ENCODE data around the gene STIM1. TPM values are rescaled to one million over a fixed set of nuclear protein-coding genes. Genes with fewer than 3 reads are reported as not detected.

Gene STIM1
- total and polyA plus RNA-seq, 4 donors = 12.1 to 56.4 (median 41.2) TPM

DNA sequence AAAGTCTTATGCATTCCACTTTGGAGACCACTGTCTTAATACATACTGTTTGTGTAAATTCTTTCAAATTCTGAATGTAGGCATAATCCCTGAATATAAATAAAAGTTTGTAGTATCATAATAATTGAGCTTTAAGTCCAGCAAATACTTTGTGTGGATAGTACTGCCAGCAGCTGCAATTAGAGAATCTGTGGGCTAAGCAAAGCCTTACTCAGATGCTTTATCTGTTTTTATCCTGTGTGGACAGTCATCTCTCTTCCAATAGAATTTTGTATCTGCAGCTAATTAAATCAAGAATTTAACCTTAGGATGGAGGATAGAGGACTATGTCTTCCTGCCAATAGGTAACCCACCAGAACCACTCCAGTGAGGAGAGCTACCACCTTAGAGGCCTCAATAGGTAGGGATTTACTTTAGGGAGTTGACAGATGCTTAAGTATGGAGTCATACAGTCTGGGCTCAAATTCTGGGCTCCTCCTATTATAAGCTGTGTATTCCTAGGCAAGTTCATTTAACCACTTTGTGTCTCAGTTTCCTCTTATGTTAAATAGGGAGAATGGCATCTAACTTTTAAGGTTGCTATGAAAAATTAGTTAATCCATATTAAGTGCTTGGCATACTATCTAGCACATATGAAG, 71.1 kb downstream of the STIM1 start:
- Histone ChIP-seq H3K9ac (ENCODE audit: insufficient read depth in 1 of 2, low read length in 2 of 2) (no peak overlapping the region), H3K4me3 (no peak overlapping the region), H3K36me3 (ENCODE audit: control insufficient read depth in 4 of 4, insufficient read depth in 4 of 4, low read length in 4 of 4) (no peaks in the 10 kb centered on the region), H3K4me1 (ENCODE audit: control insufficient read depth in 5 of 5, insufficient read depth in 5 of 5, low read length in 5 of 5) (peaks cover 0 to 18% (median 3%) of the 10 kb centered on the region in 5 donors), H3K27me3 (ENCODE audit: control insufficient read depth in 3 of 3, insufficient read depth in 3 of 3, low read length in 2 of 3) (no peaks in the 10 kb centered on the region), H3K9me3 (ENCODE audit: control insufficient read depth in 4 of 4, insufficient read depth in 3 of 4, low read length in 3 of 4) (no peaks in the 10 kb centered on the region), H3K27ac (ENCODE audit: low read depth in 1 of 2, low read length in 1 of 2) (no peak overlapping the region)
- TF ChIP-seq, protein P1, sequence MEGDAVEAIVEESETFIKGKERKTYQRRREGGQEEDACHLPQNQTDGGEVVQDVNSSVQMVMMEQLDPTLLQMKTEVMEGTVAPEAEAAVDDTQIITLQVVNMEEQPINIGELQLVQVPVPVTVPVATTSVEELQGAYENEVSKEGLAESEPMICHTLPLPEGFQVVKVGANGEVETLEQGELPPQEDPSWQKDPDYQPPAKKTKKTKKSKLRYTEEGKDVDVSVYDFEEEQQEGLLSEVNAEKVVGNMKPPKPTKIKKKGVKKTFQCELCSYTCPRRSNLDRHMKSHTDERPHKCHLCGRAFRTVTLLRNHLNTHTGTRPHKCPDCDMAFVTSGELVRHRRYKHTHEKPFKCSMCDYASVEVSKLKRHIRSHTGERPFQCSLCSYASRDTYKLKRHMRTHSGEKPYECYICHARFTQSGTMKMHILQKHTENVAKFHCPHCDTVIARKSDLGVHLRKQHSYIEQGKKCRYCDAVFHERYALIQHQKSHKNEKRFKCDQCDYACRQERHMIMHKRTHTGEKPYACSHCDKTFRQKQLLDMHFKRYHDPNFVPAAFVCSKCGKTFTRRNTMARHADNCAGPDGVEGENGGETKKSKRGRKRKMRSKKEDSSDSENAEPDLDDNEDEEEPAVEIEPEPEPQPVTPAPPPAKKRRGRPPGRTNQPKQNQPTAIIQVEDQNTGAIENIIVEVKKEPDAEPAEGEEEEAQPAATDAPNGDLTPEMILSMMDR (IDR thresholded peaks at IDR 0.05; ENCODE audit: control extremely low read depth, extremely low read depth) = no peak
- no peak for DNase-seq
- no peak for ATAC-seq (ENCODE audit: insufficient read depth, low FRiP score)

DNA sequence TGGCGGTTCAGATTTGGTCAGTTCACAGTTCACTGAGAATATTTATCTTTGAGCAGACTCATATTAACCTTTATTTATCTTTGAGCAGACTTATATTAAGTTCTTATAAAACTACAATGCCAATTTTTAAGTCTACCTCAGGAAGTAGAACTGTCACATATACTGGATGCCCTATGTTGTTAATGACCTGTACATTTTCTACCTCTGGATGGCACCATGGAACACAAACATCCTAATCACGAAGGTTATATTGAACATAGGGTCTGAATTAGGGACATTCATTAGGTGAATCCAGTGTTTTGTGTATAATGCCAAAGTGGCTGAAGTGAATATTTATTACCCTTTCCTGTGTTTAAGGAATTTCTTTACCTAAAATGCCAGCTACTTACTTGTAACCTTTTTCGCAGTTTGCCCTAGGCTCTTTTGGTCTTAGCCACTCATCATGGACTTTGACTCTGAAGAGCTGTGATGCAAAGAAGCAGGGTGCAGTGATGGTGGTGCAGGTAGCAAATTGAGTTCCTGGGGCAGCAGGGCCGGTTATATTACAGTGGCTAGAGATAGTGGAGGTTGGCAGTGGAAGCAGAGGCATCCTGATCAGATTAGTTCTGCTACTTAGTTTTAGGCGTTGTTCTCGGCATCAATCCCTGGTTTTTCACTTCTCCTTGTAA, 71.8 kb downstream of the STIM1 start:
- Histone ChIP-seq H3K9ac (ENCODE audit: insufficient read depth in 1 of 2, low read length in 2 of 2) (no peak overlapping the region), H3K27ac (ENCODE audit: low read depth in 1 of 2, low read length in 1 of 2) (no peak overlapping the region), H3K36me3 (ENCODE audit: control insufficient read depth in 4 of 4, insufficient read depth in 4 of 4, low read length in 4 of 4) (no peaks in the 10 kb centered on the region), H3K9me3 (ENCODE audit: control insufficient read depth in 4 of 4, insufficient read depth in 3 of 4, low read length in 3 of 4) (no peaks in the 10 kb centered on the region), H3K27me3 (ENCODE audit: control insufficient read depth in 3 of 3, insufficient read depth in 3 of 3, low read length in 2 of 3) (no peaks in the 10 kb centered on the region), H3K4me1 (ENCODE audit: control insufficient read depth in 5 of 5, insufficient read depth in 5 of 5, low read length in 5 of 5) (peaks cover 0 to 18% (median 3%) of the 10 kb centered on the region in 5 donors), H3K4me3 (no peak overlapping the region)
- DNase-seq (no peak), ATAC-seq (ENCODE audit: insufficient read depth, low FRiP score) (no peak)
- TF ChIP-seq, protein P1 (IDR thresholded peaks at IDR 0.05; ENCODE audit: control extremely low read depth, extremely low read depth) = no peak
- WGBS, 2 donors = 75 to 77% methylated on average over 6 of the region's 6 CpGs

GRCh38 chr11:3929232-3929631, 73.8 kb downstream of the STIM1 start:
- no peak for ATAC-seq (ENCODE audit: insufficient read depth, low FRiP score)
- TF ChIP-seq, protein P1 (IDR thresholded peaks at IDR 0.05; ENCODE audit: control extremely low read depth, extremely low read depth) = no peak
- peaks cover 0 to 18% (median 3%) of the 10 kb centered on the region in 5 donors for H3K4me1 ChIP-seq (ENCODE audit: control insufficient read depth in 5 of 5, insufficient read depth in 5 of 5, low read length in 5 of 5)

More at GRCh38 chr11:3929232-3929631, 73.8 kb downstream of the STIM1 start:
- H3K27me3 ChIP-seq (ENCODE audit: control insufficient read depth in 3 of 3, insufficient read depth in 3 of 3, low read length in 2 of 3) = no peaks in the 10 kb centered on the region
- no peak overlapping the region for H3K4me3 ChIP-seq
- no peak overlapping the region for H3K27ac ChIP-seq (ENCODE audit: low read depth in 1 of 2, low read length in 1 of 2)
- H3K9ac ChIP-seq (ENCODE audit: insufficient read depth in 1 of 2, low read length in 2 of 2) = no peak overlapping the region
- WGBS, 2 donors = 69 to 74% methylated on average over 1 of the region's 1 CpG
- no peaks in the 10 kb centered on the region for H3K36me3 ChIP-seq (ENCODE audit: control insufficient read depth in 4 of 4, insufficient read depth in 4 of 4, low read length in 4 of 4)
- peak in 1 of 3 donors; percentile 47 for DNase-seq
- H3K9me3 ChIP-seq (ENCODE audit: control insufficient read depth in 4 of 4, insufficient read depth in 3 of 4, low read length in 3 of 4) = no peaks in the 10 kb centered on the region
